Stimulated activated CD8-positive, alpha-beta memory T cell treated with anti-CD3 and anti-CD28 coated beads, Interleukin-12 subunit alpha, Interleukin-12 subunit beta, amount 100 ng/mL, for 24 hours (primary cell): ENCODE measurements around the gene FAM170B.

Experiments used
- DNase-seq: peaks from one replicate; pipeline ENCODE4 v3.0.0-alpha.2; 2020; ENCODE audit errors: extremely low read depth

The FAM170B gene

GRCh38 chr10:49106451-49106850 is 27.4 kb downstream of the FAM170B start:
- DNase-seq: no peak

- DNase-seq: no peak
Measured at GRCh38 chr10:49105076-49105475, 28.7 kb downstream of the FAM170B start.

- DNase-seq: no peak
Measured at GRCh38 chr10:49104323-49104722, 29.5 kb downstream of the FAM170B start.

GRCh38 chr10:49103761-49104160 is 30.1 kb downstream of the FAM170B start:
- no peak for DNase-seq

DNA sequence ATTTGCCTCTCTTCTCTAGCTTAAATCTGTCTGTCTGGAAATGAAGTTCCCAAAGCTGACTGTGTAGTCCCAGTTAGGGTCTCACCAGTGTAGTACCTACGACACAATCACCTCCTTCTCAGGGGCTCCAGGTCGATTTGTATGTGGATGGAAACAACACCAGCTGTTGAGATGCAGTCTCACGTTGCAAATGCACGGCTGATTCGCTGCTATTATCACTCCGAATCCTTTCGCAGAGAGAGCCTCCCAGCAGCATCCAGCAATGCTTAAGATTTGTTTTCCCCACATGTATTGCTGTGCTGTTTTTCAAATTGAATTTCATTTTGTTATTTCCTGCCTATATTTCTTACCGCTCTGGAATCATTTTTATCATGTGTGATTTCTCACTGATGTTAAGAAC is 34.8 kb downstream of the FAM170B start:
- no peak for DNase-seq

DNA sequence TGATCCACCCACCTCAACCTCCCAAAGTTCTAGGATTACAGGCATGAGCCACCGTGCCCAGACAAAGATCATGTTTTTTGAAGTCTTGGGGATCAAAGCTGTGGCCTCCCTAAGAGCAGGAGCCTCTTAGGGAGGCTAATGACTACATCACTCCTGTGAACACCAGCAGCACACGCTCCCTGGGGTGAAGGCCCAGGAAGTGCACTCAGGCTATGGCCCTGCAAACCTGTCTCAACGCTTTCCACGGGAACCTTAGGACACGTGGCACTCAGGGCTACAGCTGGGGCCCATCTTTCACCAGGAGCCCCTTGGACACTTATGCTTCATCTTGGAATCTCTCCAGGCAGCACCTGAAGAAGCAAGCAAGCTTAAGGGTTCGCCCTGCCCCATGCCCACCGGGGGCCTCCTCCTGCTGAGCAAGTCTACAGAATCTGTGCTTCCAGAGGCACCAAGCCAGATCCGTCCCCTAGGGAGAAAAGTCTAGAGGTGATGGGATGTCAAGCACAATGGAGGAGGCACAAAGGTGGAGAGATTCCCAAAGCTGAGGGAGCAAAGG is 36.9 kb downstream of the FAM170B start:
- no peak for DNase-seq

DNA sequence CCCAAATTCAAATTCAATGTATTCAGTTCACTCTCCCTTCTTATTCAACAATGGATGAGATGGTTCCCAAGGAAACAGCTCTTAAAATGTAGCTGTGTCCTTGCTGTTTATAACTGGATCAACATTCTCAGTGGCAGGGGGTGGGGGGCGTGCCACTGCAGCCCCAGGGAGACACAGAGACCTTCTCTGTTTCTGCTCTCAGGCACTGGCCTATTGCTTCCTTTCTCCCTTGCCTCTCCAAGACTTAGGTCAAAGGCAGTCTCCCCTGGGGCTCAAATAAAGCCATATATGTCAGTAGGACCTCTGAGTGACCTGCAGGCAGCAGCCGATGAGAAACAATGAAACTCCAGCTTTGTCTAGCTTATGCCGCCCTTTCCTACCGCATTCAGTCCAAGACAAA is 39.2 kb downstream of the FAM170B start:
- no peak for DNase-seq

GRCh38 chr10:49093922-49094321 is 39.9 kb downstream of the FAM170B start:
- DNase-seq: no peak

- DNase-seq: no peak
Measured at GRCh38 chr10:49092477-49092876, 41.3 kb downstream of the FAM170B start.

- no peak for DNase-seq
Measured at GRCh38 chr10:49091450-49092210, 42.2 kb downstream of the FAM170B start.

GRCh38 chr10:49090696-49091380 is 43.0 kb downstream of the FAM170B start:
- DNase-seq: no peak

DNA sequence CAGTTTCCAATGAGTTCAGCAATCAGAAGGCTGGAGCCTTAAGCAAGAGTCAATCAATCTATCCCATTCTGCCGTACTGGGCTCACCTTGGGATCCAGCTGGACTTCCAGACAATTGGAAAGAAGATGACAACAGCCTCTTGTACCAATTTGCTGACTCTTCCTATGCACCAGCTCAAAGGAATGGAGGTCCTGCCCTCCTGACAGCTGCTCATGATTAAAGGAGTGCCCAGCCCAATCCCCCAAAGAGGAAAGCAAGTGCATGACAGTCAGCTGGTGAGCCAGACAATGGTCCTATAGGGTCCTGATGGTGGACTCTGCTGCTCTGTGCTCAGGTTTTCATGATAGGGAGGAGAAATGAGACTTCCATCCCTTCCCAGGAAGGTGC is 43.6 kb downstream of the FAM170B start:
- DNase-seq: no peak

DNA sequence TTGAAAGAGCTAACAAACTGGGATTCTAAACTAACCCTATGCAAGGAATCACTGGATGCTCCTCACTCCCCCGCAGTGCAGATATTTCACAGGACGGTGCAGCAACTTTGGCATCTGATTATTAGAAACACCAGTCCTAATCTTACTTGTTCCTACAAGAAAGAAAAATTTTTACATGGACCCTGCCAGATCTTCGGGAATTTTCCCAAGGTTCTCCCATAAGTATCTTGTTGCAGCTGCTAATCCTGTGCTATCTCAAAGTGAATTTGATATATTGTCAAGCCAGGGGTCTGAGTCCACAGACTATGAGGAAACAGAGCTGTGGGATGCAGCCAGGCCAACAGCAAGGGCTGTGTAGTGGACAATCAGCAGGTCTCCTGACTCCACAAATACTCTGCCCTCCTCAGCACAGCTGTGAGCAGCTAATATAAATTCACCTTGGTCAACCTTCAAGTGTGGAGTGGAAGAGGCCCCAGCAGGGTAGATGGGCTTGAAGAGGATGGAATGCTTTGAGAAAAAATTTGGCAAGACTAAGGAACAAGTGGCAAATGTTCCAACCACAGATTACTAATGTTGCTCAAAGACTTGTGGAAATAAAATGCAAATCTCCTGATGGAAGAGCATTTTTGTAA is 44.1 kb downstream of the FAM170B start:
- no peak for DNase-seq

- no peak for DNase-seq
Measured at GRCh38 chr10:49089152-49089551, 44.7 kb downstream of the FAM170B start.

GRCh38 chr10:49086889-49087288 is 46.9 kb downstream of the FAM170B start:
- no peak for DNase-seq

DNA sequence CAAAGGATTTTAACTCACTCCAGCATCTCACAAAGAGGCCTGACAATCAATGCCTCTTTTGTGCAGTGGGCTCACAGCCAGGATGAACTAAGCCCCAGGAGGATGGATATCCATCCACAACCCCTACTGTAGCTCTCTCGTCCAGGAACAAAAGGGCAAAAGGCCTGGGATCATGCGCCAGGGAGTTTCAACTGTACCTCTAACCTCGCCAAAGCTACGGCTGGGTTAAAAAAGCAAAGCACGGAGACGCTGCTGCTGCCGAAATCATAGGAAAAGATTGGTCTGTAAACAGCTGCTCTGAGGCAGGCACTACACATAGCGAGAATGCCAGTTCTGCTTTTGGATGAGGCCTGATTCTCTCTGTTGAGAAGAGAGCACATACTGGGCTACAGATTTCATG is 50.6 kb downstream of the FAM170B start:
- DNase-seq: no peak

GRCh38 chr10:49082766-49083165 is 51.1 kb downstream of the FAM170B start:
- no peak for DNase-seq

GRCh38 chr10:49081547-49082275 is 52.1 kb downstream of the FAM170B start:
- DNase-seq: no peak
